ENCODE measurements around the gene KIF21B.

KIF21B gene

GRCh38 chr1:201036188-201036842, 12.8 kb upstream of the KIF21B start:
- no peaks in the 10 kb centered on the region for H3K27me3 ChIP-seq
- TF ChIP-seq, protein P1, sequence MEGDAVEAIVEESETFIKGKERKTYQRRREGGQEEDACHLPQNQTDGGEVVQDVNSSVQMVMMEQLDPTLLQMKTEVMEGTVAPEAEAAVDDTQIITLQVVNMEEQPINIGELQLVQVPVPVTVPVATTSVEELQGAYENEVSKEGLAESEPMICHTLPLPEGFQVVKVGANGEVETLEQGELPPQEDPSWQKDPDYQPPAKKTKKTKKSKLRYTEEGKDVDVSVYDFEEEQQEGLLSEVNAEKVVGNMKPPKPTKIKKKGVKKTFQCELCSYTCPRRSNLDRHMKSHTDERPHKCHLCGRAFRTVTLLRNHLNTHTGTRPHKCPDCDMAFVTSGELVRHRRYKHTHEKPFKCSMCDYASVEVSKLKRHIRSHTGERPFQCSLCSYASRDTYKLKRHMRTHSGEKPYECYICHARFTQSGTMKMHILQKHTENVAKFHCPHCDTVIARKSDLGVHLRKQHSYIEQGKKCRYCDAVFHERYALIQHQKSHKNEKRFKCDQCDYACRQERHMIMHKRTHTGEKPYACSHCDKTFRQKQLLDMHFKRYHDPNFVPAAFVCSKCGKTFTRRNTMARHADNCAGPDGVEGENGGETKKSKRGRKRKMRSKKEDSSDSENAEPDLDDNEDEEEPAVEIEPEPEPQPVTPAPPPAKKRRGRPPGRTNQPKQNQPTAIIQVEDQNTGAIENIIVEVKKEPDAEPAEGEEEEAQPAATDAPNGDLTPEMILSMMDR (IDR thresholded peaks at IDR 0.05), result no peak
- no peaks in the 10 kb centered on the region for H3K9me3 ChIP-seq
- no peak overlapping the region for H3K27ac ChIP-seq
- H3K36me3 ChIP-seq, result no peaks in the 10 kb centered on the region
- H3K4me1 ChIP-seq (ENCODE audit: control insufficient read depth in 1 of 2, insufficient read depth in 1 of 2, low read depth in 1 of 2, low read length in 1 of 2), result no peaks in the 10 kb centered on the region
- H3K4me3 ChIP-seq (ENCODE audit: low read depth in 1 of 2, low read length in 1 of 2), result no peak overlapping the region

DNA sequence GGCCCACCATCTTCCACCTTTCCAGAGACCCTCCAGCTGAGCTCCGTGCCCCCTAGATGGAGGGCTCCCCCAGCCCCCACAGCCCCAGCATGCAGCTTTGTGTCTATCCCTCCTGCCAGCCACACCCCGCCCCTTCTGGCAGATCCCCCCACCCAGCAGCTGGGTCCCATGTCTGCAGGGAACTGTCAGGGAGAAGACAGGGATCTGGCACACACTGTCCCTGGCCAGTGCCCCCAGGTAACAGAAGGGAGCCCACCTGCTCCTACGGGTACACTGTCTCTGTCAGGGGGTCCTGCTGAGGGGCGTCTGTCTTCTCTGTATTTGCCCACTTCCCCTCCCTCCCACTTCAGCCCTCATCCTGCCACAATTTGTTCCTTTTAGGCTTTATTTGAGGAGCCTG, 11.2 kb upstream of the KIF21B start:
- Histone ChIP-seq H3K4me1 (ENCODE audit: control insufficient read depth in 1 of 2, insufficient read depth in 1 of 2, low read depth in 1 of 2, low read length in 1 of 2) (no peaks in the 10 kb centered on the region), H3K27ac (no peak overlapping the region), H3K36me3 (no peaks in the 10 kb centered on the region), H3K9me3 (no peaks in the 10 kb centered on the region), H3K4me3 (ENCODE audit: low read depth in 1 of 2, low read length in 1 of 2) (no peak overlapping the region), H3K27me3 (no peaks in the 10 kb centered on the region)
- TF ChIP-seq, protein P1 (IDR thresholded peaks at IDR 0.05), result no peak

DNA sequence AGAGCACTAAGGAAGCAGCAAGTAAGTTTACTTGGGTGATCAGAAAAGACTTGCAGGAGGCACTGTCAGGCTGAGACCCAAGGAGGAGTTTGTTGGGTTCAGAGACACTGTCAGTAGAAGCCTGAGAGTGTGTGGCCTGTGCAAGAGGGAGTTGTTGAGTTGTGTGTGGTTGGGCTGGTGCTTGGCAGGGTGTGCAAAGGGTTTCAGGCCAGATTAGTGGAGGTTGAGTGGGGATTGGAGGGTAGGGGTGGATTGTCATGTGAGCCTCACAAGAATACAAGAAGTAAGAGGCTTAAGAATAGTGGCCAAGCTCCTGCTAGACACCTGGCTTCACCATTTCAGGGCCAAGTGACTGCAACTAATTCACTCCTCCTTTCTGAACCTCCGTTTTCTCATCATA, 8.9 kb upstream of the KIF21B start:
- Histone ChIP-seq H3K4me3 (ENCODE audit: low read depth in 1 of 2, low read length in 1 of 2) (no peak overlapping the region), H3K4me1 (ENCODE audit: control insufficient read depth in 1 of 2, insufficient read depth in 1 of 2, low read depth in 1 of 2, low read length in 1 of 2) (peaks cover 17 to 18% of the 10 kb centered on the region in 2 experiments), H3K27me3 (no peaks in the 10 kb centered on the region), H3K9me3 (no peaks in the 10 kb centered on the region), H3K36me3 (no peaks in the 10 kb centered on the region), H3K27ac (no peak overlapping the region)
- TF ChIP-seq, protein P1 (IDR thresholded peaks at IDR 0.05), result no peak

- Histone ChIP-seq H3K4me3 (ENCODE audit: low read depth in 1 of 2, low read length in 1 of 2) (no peak overlapping the region), H3K36me3 (no peaks in the 10 kb centered on the region), H3K4me1 (ENCODE audit: control insufficient read depth in 1 of 2, insufficient read depth in 1 of 2, low read depth in 1 of 2, low read length in 1 of 2) (peaks cover 54 to 57% of the 10 kb centered on the region in 2 experiments), H3K27ac (peak overlapping the region; percentile 76), H3K27me3 (no peaks in the 10 kb centered on the region), H3K9me3 (no peaks in the 10 kb centered on the region)
- TF ChIP-seq, protein P1 (IDR thresholded peaks at IDR 0.05), result no peak
Observed at GRCh38 chr1:201028461-201028889, 5.0 kb upstream of the KIF21B start.

DNA sequence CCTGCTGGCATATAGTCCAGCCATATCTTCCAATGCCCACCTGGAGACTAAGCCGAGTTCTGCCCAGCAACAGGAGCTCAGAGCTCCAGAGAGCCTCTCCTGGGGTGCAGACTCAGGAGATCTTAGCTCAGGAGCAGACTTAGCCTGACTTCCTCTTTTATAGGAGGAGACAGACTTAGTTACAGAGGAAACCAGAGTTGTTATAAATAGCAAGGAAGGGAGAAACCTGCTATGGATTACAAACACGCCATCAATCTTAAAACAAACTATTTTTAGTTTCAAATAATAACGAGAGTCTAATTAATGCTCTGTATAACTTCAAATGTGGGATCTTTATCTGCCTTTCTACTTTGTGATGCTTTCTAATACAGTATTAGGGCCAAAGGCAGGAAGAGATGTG, 3.3 kb upstream of the KIF21B start:
- Histone ChIP-seq H3K4me1 (ENCODE audit: control insufficient read depth in 1 of 2, insufficient read depth in 1 of 2, low read depth in 1 of 2, low read length in 1 of 2) (peaks cover 65 to 67% of the 10 kb centered on the region in 2 experiments), H3K4me3 (ENCODE audit: low read depth in 1 of 2, low read length in 1 of 2) (peak overlapping the region; percentile 1 to 45), H3K9me3 (no peaks in the 10 kb centered on the region), H3K36me3 (no peaks in the 10 kb centered on the region), H3K27me3 (no peaks in the 10 kb centered on the region), H3K27ac (peak overlapping the region; percentile 76)
- TF ChIP-seq, protein P1 (IDR thresholded peaks at IDR 0.05), result no peak
